ENCODE results near the gene PAGE4. TPM values are rescaled to one million over a fixed set of nuclear protein-coding genes. Genes with fewer than 3 reads are reported as not detected.

The PAGE4 gene
- total and polyA plus RNA-seq, 5 donors from 2014 or later, result not detected

DNA sequence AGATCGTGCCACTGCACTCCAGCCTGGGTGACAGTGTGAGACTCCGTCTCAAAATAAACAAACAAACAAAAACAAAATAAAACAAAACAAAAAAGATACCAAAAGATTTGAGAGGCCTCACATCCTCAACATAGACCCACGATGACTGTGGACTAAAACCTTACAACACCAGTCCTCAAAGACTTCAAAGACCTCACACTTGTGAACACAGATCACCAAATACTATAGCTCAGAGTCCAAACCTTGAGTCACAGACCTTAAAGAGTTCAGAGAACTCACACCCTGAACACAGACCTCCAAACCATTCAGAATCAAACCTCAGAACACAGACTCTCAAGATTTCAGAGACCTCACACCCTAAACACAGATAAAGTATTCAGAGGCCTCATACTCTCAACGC lies 12.7 kb upstream of the PAGE4 start:
- H3K27ac Mint-ChIP-seq, result no peak overlapping the region
- peaks cover 5% of the 10 kb centered on the region for H3K27me3 Mint-ChIP-seq
- Histone ChIP-seq H3K4me3 (ENCODE audit: low read depth, low read length) (no peak overlapping the region), H3K4me1 (ENCODE audit: control insufficient read depth, insufficient read depth, low read length, poor library complexity, severe bottlenecking) (no peaks in the 10 kb centered on the region), H3K27me3 (ENCODE audit: control insufficient read depth, insufficient read depth, low read length) (no peaks in the 10 kb centered on the region), H3K27ac (ENCODE audit: insufficient read depth, low read length, poor library complexity, severe bottlenecking) (no peak overlapping the region), H3K9me3 (ENCODE audit: control insufficient read depth in 2 of 2, low read length in 2 of 2) (no peaks in the 10 kb centered on the region), H3K36me3 (ENCODE audit: control insufficient read depth, insufficient read depth, low read length) (no peaks in the 10 kb centered on the region)
- H3K4me1 Mint-ChIP-seq, result no peaks in the 10 kb centered on the region
- no peak for DNase-seq
- H3K4me3 Mint-ChIP-seq, result no peak overlapping the region
- H3K9me3 Mint-ChIP-seq, result peaks cover 0 to 2% (median 0%) of the 10 kb centered on the region in 7 donors
- no peaks in the 10 kb centered on the region for H3K36me3 Mint-ChIP-seq
- ATAC-seq (ENCODE audit: low read depth in 2 of 2), result no peak

GRCh38 chrX:49838374-49838773 lies 9.3 kb downstream of the PAGE4 start:
- Mint-ChIP-seq H3K27me3 (no peaks in the 10 kb centered on the region), H3K4me3 (no peak overlapping the region), H3K36me3 (no peaks in the 10 kb centered on the region), H3K4me1 (no peaks in the 10 kb centered on the region), H3K9me3 (peaks cover 0 to 2% (median 0%) of the 10 kb centered on the region in 7 donors), H3K27ac (no peak overlapping the region)
- Histone ChIP-seq H3K27me3 (ENCODE audit: control insufficient read depth, insufficient read depth, low read length) (no peaks in the 10 kb centered on the region), H3K4me3 (ENCODE audit: low read depth, low read length) (no peak overlapping the region), H3K4me1 (ENCODE audit: control insufficient read depth, insufficient read depth, low read length, poor library complexity, severe bottlenecking) (no peaks in the 10 kb centered on the region), H3K36me3 (ENCODE audit: control insufficient read depth, insufficient read depth, low read length) (no peaks in the 10 kb centered on the region), H3K9me3 (ENCODE audit: control insufficient read depth in 2 of 2, low read length in 2 of 2) (no peaks in the 10 kb centered on the region), H3K27ac (ENCODE audit: insufficient read depth, low read length, poor library complexity, severe bottlenecking) (no peak overlapping the region)
- ATAC-seq (ENCODE audit: low read depth in 2 of 2) (no peak), DNase-seq (peak in 2 of 3 donors; percentile 7 to 19)

DNA sequence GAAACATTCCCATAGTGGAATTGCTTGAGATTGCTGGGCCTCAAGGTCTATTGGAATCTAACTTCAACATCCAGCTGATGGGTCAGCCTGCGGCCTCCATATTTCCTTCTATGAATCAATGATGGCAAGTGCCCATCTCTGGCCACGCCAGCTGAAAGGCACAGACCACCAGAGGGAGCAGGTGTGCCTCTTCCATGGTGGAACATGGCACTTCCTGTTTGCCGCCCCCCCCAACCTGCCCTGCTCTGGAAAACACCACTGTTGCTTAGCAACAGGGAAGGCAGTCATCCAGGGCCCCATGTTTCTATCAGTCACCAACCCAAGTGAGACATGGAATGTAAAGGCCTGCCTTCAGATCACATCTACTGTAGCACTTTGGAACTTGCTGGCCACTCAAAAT lies 11.6 kb downstream of the PAGE4 start:
- no peak overlapping the region for H3K4me3 ChIP-seq (ENCODE audit: low read depth, low read length)
- ATAC-seq (ENCODE audit: low read depth in 2 of 2), result peak in 1 of 2 donors; percentile 31
- Mint-ChIP-seq H3K4me3 (no peak overlapping the region), H3K27ac (no peak overlapping the region), H3K36me3 (no peaks in the 10 kb centered on the region), H3K27me3 (no peaks in the 10 kb centered on the region), H3K4me1 (no peaks in the 10 kb centered on the region), H3K9me3 (no peaks in the 10 kb centered on the region)
- no peaks in the 10 kb centered on the region for H3K9me3 ChIP-seq (ENCODE audit: control insufficient read depth in 2 of 2, low read length in 2 of 2)
- H3K27me3 ChIP-seq (ENCODE audit: control insufficient read depth, insufficient read depth, low read length), result no peaks in the 10 kb centered on the region
- no peaks in the 10 kb centered on the region for H3K36me3 ChIP-seq (ENCODE audit: control insufficient read depth, insufficient read depth, low read length)
- peak; percentile 1 to 23 (median 9) for DNase-seq
- H3K27ac ChIP-seq (ENCODE audit: insufficient read depth, low read length, poor library complexity, severe bottlenecking), result no peak overlapping the region
- H3K4me1 ChIP-seq (ENCODE audit: control insufficient read depth, insufficient read depth, low read length, poor library complexity, severe bottlenecking), result no peaks in the 10 kb centered on the region

GRCh38 chrX:49842621-49843020 lies 13.5 kb downstream of the PAGE4 start:
- H3K4me1 ChIP-seq (ENCODE audit: control insufficient read depth, insufficient read depth, low read length, poor library complexity, severe bottlenecking), result no peaks in the 10 kb centered on the region
- ATAC-seq (ENCODE audit: low read depth in 2 of 2) (no peak), DNase-seq (no peak)
- H3K4me3 Mint-ChIP-seq, result no peak overlapping the region
- H3K27ac Mint-ChIP-seq, result no peak overlapping the region
- H3K36me3 ChIP-seq (ENCODE audit: control insufficient read depth, insufficient read depth, low read length), result no peaks in the 10 kb centered on the region
- H3K27me3 ChIP-seq (ENCODE audit: control insufficient read depth, insufficient read depth, low read length), result no peaks in the 10 kb centered on the region
- H3K4me3 ChIP-seq (ENCODE audit: low read depth, low read length), result no peak overlapping the region
- H3K27ac ChIP-seq (ENCODE audit: insufficient read depth, low read length, poor library complexity, severe bottlenecking), result no peak overlapping the region
- H3K4me1 Mint-ChIP-seq, result no peaks in the 10 kb centered on the region
- peaks cover 0 to 1% (median 0%) of the 10 kb centered on the region in 7 donors for H3K9me3 Mint-ChIP-seq
- no peaks in the 10 kb centered on the region for H3K36me3 Mint-ChIP-seq
- no peaks in the 10 kb centered on the region for H3K9me3 ChIP-seq (ENCODE audit: control insufficient read depth in 2 of 2, low read length in 2 of 2)
- no peaks in the 10 kb centered on the region for H3K27me3 Mint-ChIP-seq

GRCh38 chrX:49844611-49845010 lies 15.5 kb downstream of the PAGE4 start:
- ATAC-seq (ENCODE audit: low read depth in 2 of 2) (no peak), DNase-seq (no peak)
- Mint-ChIP-seq H3K9me3 (peaks cover 0 to 1% (median 0%) of the 10 kb centered on the region in 7 donors), H3K27me3 (peaks cover under 1% of the 10 kb centered on the region), H3K4me1 (no peaks in the 10 kb centered on the region), H3K36me3 (no peaks in the 10 kb centered on the region), H3K27ac (no peak overlapping the region), H3K4me3 (no peak overlapping the region)
- no peaks in the 10 kb centered on the region for H3K9me3 ChIP-seq (ENCODE audit: control insufficient read depth in 2 of 2, low read length in 2 of 2)
- H3K4me1 ChIP-seq (ENCODE audit: control insufficient read depth, insufficient read depth, low read length, poor library complexity, severe bottlenecking), result no peaks in the 10 kb centered on the region
- no peaks in the 10 kb centered on the region for H3K36me3 ChIP-seq (ENCODE audit: control insufficient read depth, insufficient read depth, low read length)
- no peak overlapping the region for H3K4me3 ChIP-seq (ENCODE audit: low read depth, low read length)
- H3K27me3 ChIP-seq (ENCODE audit: control insufficient read depth, insufficient read depth, low read length), result no peaks in the 10 kb centered on the region
- H3K27ac ChIP-seq (ENCODE audit: insufficient read depth, low read length, poor library complexity, severe bottlenecking), result no peak overlapping the region

DNA sequence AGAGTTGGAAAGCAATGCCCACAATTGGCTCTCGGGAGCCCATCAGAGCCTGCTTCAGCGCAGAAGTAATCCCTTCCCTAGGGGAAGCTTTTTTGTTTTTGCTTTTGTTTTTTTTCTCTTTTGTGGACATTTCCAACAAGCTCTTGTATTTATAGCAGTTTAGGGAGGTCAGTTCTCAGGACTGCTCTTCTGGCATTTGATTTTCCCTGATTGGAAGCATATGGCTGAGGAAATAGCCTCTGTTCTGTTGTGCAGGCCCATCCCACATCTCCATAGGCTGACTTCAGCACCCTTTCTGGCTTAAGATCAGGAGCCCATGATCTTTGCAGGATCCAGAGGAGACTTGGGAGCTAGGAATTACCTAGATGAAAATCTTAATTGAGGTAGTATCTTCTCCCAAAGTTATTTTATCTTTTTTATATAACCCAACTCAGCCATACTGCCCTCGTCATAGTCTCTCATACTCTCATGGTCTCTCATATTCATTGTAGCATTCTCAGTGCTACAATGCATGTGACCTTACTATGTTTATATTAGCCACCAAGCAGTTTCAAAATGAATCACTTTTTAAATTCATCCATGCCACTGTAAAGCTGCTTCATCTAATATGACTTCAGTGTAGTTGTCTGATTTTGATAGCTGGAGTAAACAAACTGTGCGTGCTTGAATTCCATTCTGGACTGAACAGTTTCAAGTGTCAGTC lies 16.7 kb downstream of the PAGE4 start:
- no peaks in the 10 kb centered on the region for H3K36me3 Mint-ChIP-seq
- Histone ChIP-seq H3K36me3 (ENCODE audit: control insufficient read depth, insufficient read depth, low read length) (no peaks in the 10 kb centered on the region), H3K4me1 (ENCODE audit: control insufficient read depth, insufficient read depth, low read length, poor library complexity, severe bottlenecking) (no peaks in the 10 kb centered on the region), H3K27me3 (ENCODE audit: control insufficient read depth, insufficient read depth, low read length) (no peaks in the 10 kb centered on the region), H3K9me3 (ENCODE audit: control insufficient read depth in 2 of 2, low read length in 2 of 2) (no peaks in the 10 kb centered on the region), H3K4me3 (ENCODE audit: low read depth, low read length) (no peak overlapping the region), H3K27ac (ENCODE audit: insufficient read depth, low read length, poor library complexity, severe bottlenecking) (no peak overlapping the region)
- H3K27me3 Mint-ChIP-seq, result peaks cover 6% of the 10 kb centered on the region
- no peak for DNase-seq
- H3K27ac Mint-ChIP-seq, result peak overlapping the region in 1 of 3 donors; percentile 53
- H3K9me3 Mint-ChIP-seq, result peaks cover 0 to 1% (median 0%) of the 10 kb centered on the region in 7 donors
- no peak for ATAC-seq (ENCODE audit: low read depth in 2 of 2)
- H3K4me3 Mint-ChIP-seq, result no peak overlapping the region
- no peaks in the 10 kb centered on the region for H3K4me1 Mint-ChIP-seq

DNA sequence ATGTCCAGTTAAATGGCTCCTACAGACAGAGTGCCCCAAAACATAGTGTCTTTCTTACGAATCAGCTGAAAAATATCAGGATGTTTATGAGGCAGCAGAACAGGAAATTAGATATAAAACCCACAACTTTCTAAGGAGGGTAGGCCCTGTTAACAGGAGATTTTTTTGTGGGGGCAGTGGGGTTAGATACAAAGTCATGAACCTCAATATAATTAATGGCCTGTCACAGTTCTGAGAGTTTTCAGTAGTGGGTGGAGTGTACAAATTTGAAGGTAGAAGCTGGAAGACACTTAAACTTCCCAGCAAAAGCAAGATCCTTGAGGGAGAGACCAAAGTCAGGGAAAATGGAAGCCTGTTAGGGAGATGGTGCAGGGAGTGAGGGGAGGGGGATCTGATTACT lies 17.4 kb downstream of the PAGE4 start:
- no peak for ATAC-seq (ENCODE audit: low read depth in 2 of 2)
- no peaks in the 10 kb centered on the region for H3K4me1 Mint-ChIP-seq

DNA sequence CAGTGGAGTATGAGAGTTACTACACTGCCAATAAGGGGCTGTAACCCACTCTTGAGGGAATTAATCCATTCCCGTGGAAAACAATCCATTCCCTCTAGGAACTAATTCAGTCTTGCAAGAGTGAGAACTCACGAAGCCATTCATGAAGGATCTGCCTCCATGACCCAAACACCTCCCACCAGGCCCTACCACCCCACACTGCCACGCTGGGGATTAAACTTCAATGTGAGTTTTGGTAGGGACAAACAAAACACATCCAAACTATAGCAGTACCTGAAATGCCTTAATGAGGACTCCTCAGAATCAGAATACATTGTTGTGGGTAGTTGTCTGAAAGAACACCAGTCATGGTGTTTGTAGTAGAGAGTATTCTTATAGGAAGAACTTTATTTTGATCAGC lies 19.2 kb downstream of the PAGE4 start:
- peaks cover 6% of the 10 kb centered on the region for H3K27me3 Mint-ChIP-seq
- H3K4me1 Mint-ChIP-seq, result no peaks in the 10 kb centered on the region
- peaks cover 0 to 1% (median 0%) of the 10 kb centered on the region in 7 donors for H3K9me3 Mint-ChIP-seq
- H3K36me3 Mint-ChIP-seq, result no peaks in the 10 kb centered on the region
- DNase-seq, result no peak
- H3K4me3 Mint-ChIP-seq, result no peak overlapping the region
- Histone ChIP-seq H3K36me3 (ENCODE audit: control insufficient read depth, insufficient read depth, low read length) (no peaks in the 10 kb centered on the region), H3K27ac (ENCODE audit: insufficient read depth, low read length, poor library complexity, severe bottlenecking) (no peak overlapping the region), H3K4me1 (ENCODE audit: control insufficient read depth, insufficient read depth, low read length, poor library complexity, severe bottlenecking) (no peaks in the 10 kb centered on the region), H3K4me3 (ENCODE audit: low read depth, low read length) (no peak overlapping the region), H3K27me3 (ENCODE audit: control insufficient read depth, insufficient read depth, low read length) (no peaks in the 10 kb centered on the region), H3K9me3 (ENCODE audit: control insufficient read depth in 2 of 2, low read length in 2 of 2) (no peaks in the 10 kb centered on the region)
- ATAC-seq (ENCODE audit: low read depth in 2 of 2), result no peak
- no peak overlapping the region for H3K27ac Mint-ChIP-seq

More for the DNA sequence above, 17.4 kb downstream of the PAGE4 start:
- Histone ChIP-seq H3K27me3 (ENCODE audit: control insufficient read depth, insufficient read depth, low read length) (no peaks in the 10 kb centered on the region), H3K36me3 (ENCODE audit: control insufficient read depth, insufficient read depth, low read length) (no peaks in the 10 kb centered on the region), H3K4me3 (ENCODE audit: low read depth, low read length) (no peak overlapping the region), H3K27ac (ENCODE audit: insufficient read depth, low read length, poor library complexity, severe bottlenecking) (no peak overlapping the region), H3K9me3 (ENCODE audit: control insufficient read depth in 2 of 2, low read length in 2 of 2) (no peaks in the 10 kb centered on the region), H3K4me1 (ENCODE audit: control insufficient read depth, insufficient read depth, low read length, poor library complexity, severe bottlenecking) (no peaks in the 10 kb centered on the region)
- H3K36me3 Mint-ChIP-seq, result no peaks in the 10 kb centered on the region
- H3K9me3 Mint-ChIP-seq, result peaks cover 0 to 1% (median 0%) of the 10 kb centered on the region in 7 donors
- DNase-seq, result no peak
- peaks cover 6% of the 10 kb centered on the region for H3K27me3 Mint-ChIP-seq
- H3K27ac Mint-ChIP-seq, result peak overlapping the region in 1 of 3 donors; percentile 61
- no peak overlapping the region for H3K4me3 Mint-ChIP-seq
